OCI-LY1 (cell line): ENCODE measurements around the gene KRT6A.
"Not testable (repeated sequence)": the region's sequence is repeated elsewhere in the genome, so short reads cannot be mapped to it uniquely, and the experiment has no call there.

ENCODE experiments used
- H2AFZ ChIP-seq: fragments of 200-600 bp; sonication (generic), shearing (Covaris generic); 2 replicates; pipeline ENCODE4 v1.6.0; 2014; ENCODE audit warnings: antibody characterized with exemption, mild to moderate bottlenecking, low read length
- H3F3A ChIP-seq: fragments of 200-600 bp; sonication (generic), shearing (Covaris generic); 2 replicates; pipeline ENCODE4 v1.6.0; 2014; ENCODE audit warnings: mild to moderate bottlenecking, antibody characterized with exemption, low read length, moderate library complexity; ENCODE audit not compliant: insufficient read depth
- H3K27ac ChIP-seq: fragments of 200-600 bp; sonication (generic); 2 replicates; pipeline ENCODE4 v1.5.1; 2014; ENCODE audit warnings: low read length, mixed run types, mild to moderate bottlenecking, low read depth; ENCODE audit not compliant: poor library complexity, severe bottlenecking
- H3K27me3 ChIP-seq: fragments of 200-600 bp; sonication (generic); 2 replicates; pipeline ENCODE4 v1.6.0; 2014; ENCODE audit warnings: antibody characterized with exemption, mild to moderate bottlenecking, low read length, moderate library complexity; ENCODE audit not compliant: insufficient read depth
- H3K36me3 ChIP-seq: fragments of 200-600 bp; sonication (generic); 2 replicates; pipeline ENCODE4 v1.6.1; 2014; ENCODE audit warnings: mild to moderate bottlenecking, antibody characterized with exemption, low read length, moderate library complexity, mixed read lengths; ENCODE audit not compliant: insufficient read depth
- H3K4me1 ChIP-seq: fragments of 200-600 bp; sonication (generic); 2 replicates; pipeline ENCODE4 v1.5.1; 2014; ENCODE audit warnings: mild to moderate bottlenecking, low read length, moderate library complexity; ENCODE audit not compliant: insufficient read depth, severe bottlenecking
- H3K4me2 ChIP-seq: fragments of 200-600 bp; sonication (generic), shearing (Covaris generic); 2 replicates; pipeline ENCODE4 v1.6.1; 2014; ENCODE audit warnings: low read length
- H3K4me3 ChIP-seq: fragments of 200-600 bp; sonication (generic); 2 replicates; pipeline ENCODE4 v1.5.1; 2014; ENCODE audit warnings: low read length, low read depth, mild to moderate bottlenecking, mixed read lengths; ENCODE audit not compliant: poor library complexity, severe bottlenecking
- H3K79me2 ChIP-seq: fragments of 200-600 bp; shearing (Covaris generic); 2 replicates; pipeline ENCODE4 v1.6.1; 2016; ENCODE audit warnings: mixed run types, low read length, mixed read lengths; ENCODE audit not compliant: insufficient read depth
- H3K9ac ChIP-seq: fragments of 200-600 bp; sonication (generic), shearing (Covaris generic); 2 replicates; pipeline ENCODE4 v1.6.1; 2014; ENCODE audit warnings: mild to moderate bottlenecking, low read length, mixed read lengths
- H3K9me2 ChIP-seq: fragments of 200-600 bp; sonication (generic), shearing (Covaris generic); 2 replicates; pipeline ENCODE4 v1.6.1; 2014; ENCODE audit warnings: low read depth, mild to moderate bottlenecking, low read length, mixed read lengths
- H3K9me3 ChIP-seq: fragments of 200-600 bp; shearing (Covaris generic); 2 replicates; pipeline ENCODE4 v1.6.1; 2014; ENCODE audit warnings: low read length, mixed read lengths
- H4K20me1 ChIP-seq: fragments of 200-600 bp; sonication (generic), shearing (Covaris generic); 2 replicates; pipeline ENCODE4 v1.6.0; 2016; ENCODE audit warnings: mild to moderate bottlenecking, low read length; ENCODE audit not compliant: insufficient read depth
- EZH2 ChIP-seq: fragments of 200-600 bp; sonication (generic), shearing (Covaris generic); IDR thresholded peaks from 2 replicates; pipeline ENCODE4 v1.8.0; 2017; ENCODE audit warnings: borderline replicate concordance, mixed run types, mild to moderate bottlenecking, antibody characterized with exemption, low read length, moderate library complexity, mixed read lengths
- TF ChIP-seq, protein P1 (sequence below): fragments of 200-600 bp; sonication (generic), shearing (Covaris generic); IDR thresholded peaks from 2 replicates; pipeline ENCODE4 v1.5.1; 2017; ENCODE audit warnings: mild to moderate bottlenecking, antibody characterized with exemption, low read length, moderate library complexity, mixed read lengths

The KRT6A gene

DNA sequence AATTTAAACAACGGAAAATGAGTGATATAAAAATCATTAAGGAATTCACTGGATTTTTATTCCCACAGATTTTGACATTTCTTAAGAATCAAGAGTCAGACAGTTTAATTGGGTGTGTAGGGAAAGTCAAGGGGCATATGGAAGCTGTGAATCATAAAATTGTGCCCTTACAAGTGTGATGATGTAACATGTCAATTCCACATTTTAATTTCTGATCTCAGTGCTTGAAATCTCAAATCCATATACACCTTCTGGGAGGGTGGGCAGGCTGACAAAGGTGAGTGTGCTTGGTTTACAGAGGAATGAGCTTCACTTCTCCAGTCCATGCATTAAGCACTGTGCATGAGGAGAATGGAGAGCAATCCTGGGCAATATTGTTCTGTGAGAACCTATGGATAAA is 1.0 kb upstream of the KRT6A start:
- H4K20me1 ChIP-seq = no peaks in the 10 kb centered on the region
- no peak overlapping the region for H3K4me2 ChIP-seq
- H3K27ac ChIP-seq = no peak overlapping the region
- no peak overlapping the region for H2AFZ ChIP-seq
- no peaks in the 10 kb centered on the region for H3K27me3 ChIP-seq
- no peaks in the 10 kb centered on the region for H3K36me3 ChIP-seq
- H3K79me2 ChIP-seq = no peaks in the 10 kb centered on the region
- H3K9me2 ChIP-seq = no peaks in the 10 kb centered on the region
- TF ChIP-seq, protein P1, sequence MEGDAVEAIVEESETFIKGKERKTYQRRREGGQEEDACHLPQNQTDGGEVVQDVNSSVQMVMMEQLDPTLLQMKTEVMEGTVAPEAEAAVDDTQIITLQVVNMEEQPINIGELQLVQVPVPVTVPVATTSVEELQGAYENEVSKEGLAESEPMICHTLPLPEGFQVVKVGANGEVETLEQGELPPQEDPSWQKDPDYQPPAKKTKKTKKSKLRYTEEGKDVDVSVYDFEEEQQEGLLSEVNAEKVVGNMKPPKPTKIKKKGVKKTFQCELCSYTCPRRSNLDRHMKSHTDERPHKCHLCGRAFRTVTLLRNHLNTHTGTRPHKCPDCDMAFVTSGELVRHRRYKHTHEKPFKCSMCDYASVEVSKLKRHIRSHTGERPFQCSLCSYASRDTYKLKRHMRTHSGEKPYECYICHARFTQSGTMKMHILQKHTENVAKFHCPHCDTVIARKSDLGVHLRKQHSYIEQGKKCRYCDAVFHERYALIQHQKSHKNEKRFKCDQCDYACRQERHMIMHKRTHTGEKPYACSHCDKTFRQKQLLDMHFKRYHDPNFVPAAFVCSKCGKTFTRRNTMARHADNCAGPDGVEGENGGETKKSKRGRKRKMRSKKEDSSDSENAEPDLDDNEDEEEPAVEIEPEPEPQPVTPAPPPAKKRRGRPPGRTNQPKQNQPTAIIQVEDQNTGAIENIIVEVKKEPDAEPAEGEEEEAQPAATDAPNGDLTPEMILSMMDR = no peak
- TF ChIP-seq EZH2 = no peak
- H3K9me3 ChIP-seq = no peaks in the 10 kb centered on the region
- no peaks in the 10 kb centered on the region for H3K4me1 ChIP-seq
- no peaks in the 10 kb centered on the region for H3F3A ChIP-seq
- no peak overlapping the region for H3K4me3 ChIP-seq
- no peak overlapping the region for H3K9ac ChIP-seq

DNA sequence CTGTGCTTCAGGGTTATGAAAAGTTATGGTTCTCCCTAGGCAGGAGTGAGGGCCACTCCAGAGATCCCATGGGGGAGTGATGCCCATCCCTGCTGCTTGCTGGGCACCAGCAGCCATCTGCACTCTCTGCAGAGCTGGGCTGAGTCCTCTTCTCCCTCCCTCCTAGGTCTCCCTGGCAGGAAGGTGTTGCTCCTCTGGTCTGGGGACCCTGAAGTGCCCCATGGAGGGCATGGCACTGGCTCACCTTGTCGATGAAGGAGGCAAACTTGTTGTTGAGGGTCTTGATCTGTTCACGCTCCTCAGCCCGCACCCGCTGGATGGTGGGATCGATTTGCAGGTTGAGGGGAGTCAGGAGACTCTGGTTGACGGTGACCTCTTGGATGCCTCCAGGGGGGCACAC is 652 bp downstream of the KRT6A start:
- not testable (repeated sequence) for H3K79me2 ChIP-seq, H3K4me2 ChIP-seq, H4K20me1 ChIP-seq, H2AFZ ChIP-seq, H3K9ac ChIP-seq, H3F3A ChIP-seq, H3K9me3 ChIP-seq, H3K36me3 ChIP-seq, H3K27me3 ChIP-seq, H3K4me1 ChIP-seq, H3K4me3 ChIP-seq, H3K9me2 ChIP-seq, H3K27ac ChIP-seq

DNA sequence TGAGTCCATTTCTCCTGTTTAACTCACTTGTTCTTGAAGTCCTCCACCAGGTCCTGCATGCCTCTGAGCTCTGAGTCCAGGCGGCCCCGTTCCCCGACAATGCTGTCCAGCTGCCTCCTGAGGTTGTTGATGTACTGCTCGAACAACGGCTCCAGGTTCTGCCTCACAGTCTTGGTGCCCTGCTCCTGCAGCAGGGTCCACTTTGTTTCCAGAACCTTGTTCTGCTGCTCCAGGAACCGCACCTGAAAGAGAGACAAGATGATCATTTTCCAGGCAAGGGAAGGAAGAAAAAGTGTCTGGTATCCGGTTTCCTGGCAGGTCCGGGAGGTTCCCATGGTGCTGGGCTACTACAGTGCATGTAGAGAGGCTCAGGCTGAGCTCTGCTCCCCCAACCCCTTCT is 1.6 kb downstream of the KRT6A start:
- not testable (repeated sequence) for H3K27ac ChIP-seq, H3K9ac ChIP-seq, H3K36me3 ChIP-seq, H4K20me1 ChIP-seq, H3K9me3 ChIP-seq, H2AFZ ChIP-seq, H3F3A ChIP-seq, H3K9me2 ChIP-seq, H3K4me2 ChIP-seq, H3K79me2 ChIP-seq, H3K4me1 ChIP-seq, H3K27me3 ChIP-seq, H3K4me3 ChIP-seq

DNA sequence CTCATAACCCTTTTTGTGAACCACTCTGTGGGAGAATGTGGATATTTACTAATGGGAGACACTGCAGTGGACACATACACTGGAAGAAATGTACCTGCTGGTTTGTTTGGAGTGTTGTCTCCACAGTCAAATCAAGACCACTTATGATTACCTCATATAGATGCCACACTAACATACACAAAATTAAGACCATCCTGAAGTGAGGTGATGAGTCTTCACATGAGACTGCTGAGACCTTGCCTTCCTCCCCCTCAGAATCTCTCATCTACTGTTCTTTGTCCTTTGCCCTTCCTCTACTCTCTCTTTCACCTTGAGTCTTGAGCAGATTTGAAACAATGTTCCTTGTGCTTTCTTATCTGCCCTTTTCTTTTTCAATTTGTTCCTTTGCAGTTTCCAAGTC is 4.3 kb downstream of the KRT6A start:
- Histone ChIP-seq H2AFZ (no peak overlapping the region), H3K36me3 (no peaks in the 10 kb centered on the region), H3F3A (no peaks in the 10 kb centered on the region), H3K27ac (no peak overlapping the region), H3K4me1 (no peaks in the 10 kb centered on the region), H3K4me2 (no peak overlapping the region), H3K27me3 (no peaks in the 10 kb centered on the region), H3K4me3 (no peak overlapping the region), H4K20me1 (no peaks in the 10 kb centered on the region), H3K9ac (no peak overlapping the region), H3K9me2 (no peaks in the 10 kb centered on the region), H3K9me3 (no peaks in the 10 kb centered on the region), H3K79me2 (no peaks in the 10 kb centered on the region)
- no peak for TF ChIP-seq EZH2
- TF ChIP-seq, protein P1 = no peak

DNA sequence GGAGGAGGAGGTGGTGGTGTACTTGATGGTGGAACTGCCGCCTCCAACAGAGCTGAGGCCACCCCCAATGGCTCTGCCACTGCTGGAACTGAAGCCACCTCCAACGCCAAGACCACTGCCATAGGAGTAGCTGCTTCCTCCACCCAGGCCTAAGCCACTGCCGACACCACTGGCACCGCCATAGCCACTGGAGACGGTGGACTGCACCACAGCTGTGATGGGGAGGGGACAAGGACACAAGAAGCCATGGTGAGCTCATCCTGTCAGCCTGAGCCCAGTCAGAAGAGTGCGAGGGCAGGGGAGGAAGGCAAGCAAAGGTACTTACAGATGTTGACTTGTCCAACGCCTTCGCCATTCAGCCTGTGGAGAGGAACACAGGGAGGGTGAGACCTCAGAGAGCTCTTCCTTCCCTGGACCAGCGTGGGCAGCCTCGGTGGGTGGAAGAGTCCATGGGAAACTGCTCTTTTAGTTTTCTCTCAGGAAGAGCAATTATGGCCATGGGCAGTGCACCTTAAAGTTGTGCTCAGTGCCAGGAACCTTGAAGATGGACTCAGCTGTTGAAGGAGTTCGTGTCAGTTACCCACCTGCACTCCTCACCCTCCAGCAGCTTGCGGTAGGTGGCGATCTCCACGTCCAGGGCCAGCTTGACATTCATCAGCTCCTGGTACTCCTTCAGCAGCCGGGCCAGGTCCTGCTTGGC is 5.2 kb downstream of the KRT6A start:
- not testable (repeated sequence) for H3K27me3 ChIP-seq, H3K4me2 ChIP-seq, H3K9me2 ChIP-seq, H3F3A ChIP-seq, H3K9me3 ChIP-seq, H3K79me2 ChIP-seq, H3K9ac ChIP-seq, H3K36me3 ChIP-seq, H3K4me1 ChIP-seq, H4K20me1 ChIP-seq, H3K27ac ChIP-seq, H3K4me3 ChIP-seq, H2AFZ ChIP-seq
